Panc1 (cell line): ENCODE data around the gene FYCO1.

Source experiments
- POLR2AphosphoS5 ChIP-seq: IDR thresholded peaks from 2 replicates; pipeline ENCODE4 v1.6.1; 2012; ENCODE audit warnings: mild to moderate bottlenecking, low read depth, low read length, moderate library complexity
- SIN3A ChIP-seq: IDR thresholded peaks from 2 replicates; pipeline ENCODE4 v1.6.1; 2012; ENCODE audit warnings: low read depth, mild to moderate bottlenecking, low read length, moderate library complexity, borderline replicate concordance; ENCODE audit not compliant: insufficient read depth
- TCF7L2 ChIP-seq: IDR thresholded peaks from 2 replicates; pipeline ENCODE4 v1.6.1; 2011; ENCODE audit warnings: mild to moderate bottlenecking, low read depth, low read length, inconsistent platforms
- TF ChIP-seq, protein P1 (sequence below): fragments of 450-650 bp; IDR thresholded peaks from 2 replicates; pipeline ENCODE4 v1.5.1; 2017; ENCODE audit warnings: mild to moderate bottlenecking
- TF ChIP-seq, protein P2 (sequence below), 2 experiments: IDR thresholded peaks; 2 replicates each; pipeline ENCODE4 v1.6.1; 2011 to 2012; ENCODE audit warnings: low read depth in 2 of 2, control low read depth in 1 of 2, low read length in 1 of 2, mild to moderate bottlenecking in 1 of 2, moderate library complexity in 1 of 2; ENCODE audit not compliant: insufficient read depth in 1 of 2

DNA sequence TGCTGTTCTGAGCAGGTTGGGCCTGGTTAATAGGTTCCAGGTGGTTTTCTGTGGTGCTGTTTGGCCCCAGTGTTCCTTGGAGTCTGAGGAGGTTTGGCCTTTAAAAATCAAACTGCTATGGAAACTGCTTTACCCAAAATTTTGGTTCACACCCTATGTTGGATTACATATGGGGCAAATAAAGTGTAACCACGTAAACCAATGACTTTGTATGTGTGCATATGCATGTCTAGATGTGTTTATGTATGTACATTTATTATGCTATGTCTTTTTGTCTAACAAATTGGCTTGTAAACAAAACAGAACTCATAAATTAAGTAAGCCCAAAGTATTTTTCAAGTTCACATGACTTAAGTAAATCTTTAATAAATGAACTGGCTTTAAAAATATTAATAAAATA lies 40.6 kb upstream of the FYCO1 start:
- TF ChIP-seq, protein P1, sequence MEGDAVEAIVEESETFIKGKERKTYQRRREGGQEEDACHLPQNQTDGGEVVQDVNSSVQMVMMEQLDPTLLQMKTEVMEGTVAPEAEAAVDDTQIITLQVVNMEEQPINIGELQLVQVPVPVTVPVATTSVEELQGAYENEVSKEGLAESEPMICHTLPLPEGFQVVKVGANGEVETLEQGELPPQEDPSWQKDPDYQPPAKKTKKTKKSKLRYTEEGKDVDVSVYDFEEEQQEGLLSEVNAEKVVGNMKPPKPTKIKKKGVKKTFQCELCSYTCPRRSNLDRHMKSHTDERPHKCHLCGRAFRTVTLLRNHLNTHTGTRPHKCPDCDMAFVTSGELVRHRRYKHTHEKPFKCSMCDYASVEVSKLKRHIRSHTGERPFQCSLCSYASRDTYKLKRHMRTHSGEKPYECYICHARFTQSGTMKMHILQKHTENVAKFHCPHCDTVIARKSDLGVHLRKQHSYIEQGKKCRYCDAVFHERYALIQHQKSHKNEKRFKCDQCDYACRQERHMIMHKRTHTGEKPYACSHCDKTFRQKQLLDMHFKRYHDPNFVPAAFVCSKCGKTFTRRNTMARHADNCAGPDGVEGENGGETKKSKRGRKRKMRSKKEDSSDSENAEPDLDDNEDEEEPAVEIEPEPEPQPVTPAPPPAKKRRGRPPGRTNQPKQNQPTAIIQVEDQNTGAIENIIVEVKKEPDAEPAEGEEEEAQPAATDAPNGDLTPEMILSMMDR = no peak
- TF ChIP-seq, protein P2, sequence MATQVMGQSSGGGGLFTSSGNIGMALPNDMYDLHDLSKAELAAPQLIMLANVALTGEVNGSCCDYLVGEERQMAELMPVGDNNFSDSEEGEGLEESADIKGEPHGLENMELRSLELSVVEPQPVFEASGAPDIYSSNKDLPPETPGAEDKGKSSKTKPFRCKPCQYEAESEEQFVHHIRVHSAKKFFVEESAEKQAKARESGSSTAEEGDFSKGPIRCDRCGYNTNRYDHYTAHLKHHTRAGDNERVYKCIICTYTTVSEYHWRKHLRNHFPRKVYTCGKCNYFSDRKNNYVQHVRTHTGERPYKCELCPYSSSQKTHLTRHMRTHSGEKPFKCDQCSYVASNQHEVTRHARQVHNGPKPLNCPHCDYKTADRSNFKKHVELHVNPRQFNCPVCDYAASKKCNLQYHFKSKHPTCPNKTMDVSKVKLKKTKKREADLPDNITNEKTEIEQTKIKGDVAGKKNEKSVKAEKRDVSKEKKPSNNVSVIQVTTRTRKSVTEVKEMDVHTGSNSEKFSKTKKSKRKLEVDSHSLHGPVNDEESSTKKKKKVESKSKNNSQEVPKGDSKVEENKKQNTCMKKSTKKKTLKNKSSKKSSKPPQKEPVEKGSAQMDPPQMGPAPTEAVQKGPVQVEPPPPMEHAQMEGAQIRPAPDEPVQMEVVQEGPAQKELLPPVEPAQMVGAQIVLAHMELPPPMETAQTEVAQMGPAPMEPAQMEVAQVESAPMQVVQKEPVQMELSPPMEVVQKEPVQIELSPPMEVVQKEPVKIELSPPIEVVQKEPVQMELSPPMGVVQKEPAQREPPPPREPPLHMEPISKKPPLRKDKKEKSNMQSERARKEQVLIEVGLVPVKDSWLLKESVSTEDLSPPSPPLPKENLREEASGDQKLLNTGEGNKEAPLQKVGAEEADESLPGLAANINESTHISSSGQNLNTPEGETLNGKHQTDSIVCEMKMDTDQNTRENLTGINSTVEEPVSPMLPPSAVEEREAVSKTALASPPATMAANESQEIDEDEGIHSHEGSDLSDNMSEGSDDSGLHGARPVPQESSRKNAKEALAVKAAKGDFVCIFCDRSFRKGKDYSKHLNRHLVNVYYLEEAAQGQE (IDR thresholded peaks at IDR 0.05; ENCODE audit: insufficient read depth in 1 of 2, low read depth in 2 of 2, low read length in 1 of 2) = no peak
- no peak for TF ChIP-seq SIN3A
- TF ChIP-seq POLR2AphosphoS5 = no peak
- TF ChIP-seq TCF7L2 = no peak
